HL-60 (cell line): Measurements from ENCODE around the gene HOMER1.

Source experiments
- DNase-seq, 2 experiments: peaks; one replicate each; pipeline ENCODE4 v3.0.0-alpha.2; 2010 to 2020; ENCODE audit warnings: low read depth in 1 of 2, low spot score in 1 of 2
- H3K27ac ChIP-seq: fragments of 250-450 bp; sonication (Bioruptor Pico); replicated peaks from 2 replicates; pipeline ENCODE4 v1.5.1; 2020; ENCODE audit warnings: mild to moderate bottlenecking, moderate library complexity
- H3K27me3 ChIP-seq: fragments of 250-450 bp; sonication (Bioruptor Pico); 2 replicates; pipeline ENCODE4 v1.5.1; 2021; ENCODE audit warnings: mild to moderate bottlenecking, moderate library complexity; ENCODE audit not compliant: insufficient read depth, poor library complexity, severe bottlenecking
- H3K4me3 ChIP-seq: replicated peaks from 2 replicates; pipeline ENCODE4 v1.5.1; 2011; ENCODE audit warnings: mild to moderate bottlenecking, control low read depth, low read length; ENCODE audit not compliant: insufficient read depth
- CTCF ChIP-seq: IDR thresholded peaks from one replicate; pipeline ENCODE4 v1.5.1; 2011; ENCODE audit warnings: low read length, control low read depth, inconsistent platforms; ENCODE audit not compliant: insufficient read depth
- GABPA ChIP-seq: IDR thresholded peaks from 2 replicates; pipeline ENCODE4 v1.6.1; 2012; ENCODE audit warnings: low read depth
- POLR2AphosphoS5 ChIP-seq: IDR thresholded peaks from 2 replicates; pipeline ENCODE4 v1.6.1; 2012; ENCODE audit warnings: low read depth
- REST ChIP-seq: IDR thresholded peaks from 2 replicates; pipeline ENCODE4 v1.6.1; 2012; ENCODE audit warnings: low read depth; ENCODE audit not compliant: insufficient replicate concordance
- SPI1 ChIP-seq: IDR thresholded peaks from 2 replicates; pipeline ENCODE4 v1.6.1; 2012; ENCODE audit warnings: low read depth, mild to moderate bottlenecking, borderline replicate concordance

The HOMER1 gene

GRCh38 chr5:79408028-79408427 lies 105.9 kb downstream of the HOMER1 start:
- DNase-seq: no peak
- Histone ChIP-seq H3K27me3 (no peaks in the 10 kb centered on the region), H3K4me3 (no peak overlapping the region), H3K27ac (no peak overlapping the region)
- TF ChIP-seq GABPA (no peak), SPI1 (no peak), REST (no peak), CTCF (no peak), POLR2AphosphoS5 (no peak)

GRCh38 chr5:79407591-79407990 lies 106.3 kb downstream of the HOMER1 start:
- no peak for TF ChIP-seq SPI1
- TF ChIP-seq REST: no peak
- TF ChIP-seq POLR2AphosphoS5: no peak
- TF ChIP-seq CTCF: no peak
- TF ChIP-seq GABPA: no peak
- DNase-seq: no peak
- Histone ChIP-seq H3K4me3 (no peak overlapping the region), H3K27ac (no peak overlapping the region), H3K27me3 (no peaks in the 10 kb centered on the region)

GRCh38 chr5:79401216-79401615 lies 112.7 kb downstream of the HOMER1 start:
- Histone ChIP-seq H3K27me3 (no peaks in the 10 kb centered on the region), H3K27ac (no peak overlapping the region), H3K4me3 (no peak overlapping the region)
- no peak for TF ChIP-seq CTCF
- no peak for TF ChIP-seq SPI1
- no peak for DNase-seq

GRCh38 chr5:79399046-79399445 lies 114.9 kb downstream of the HOMER1 start:
- Histone ChIP-seq H3K27ac (no peak overlapping the region), H3K27me3 (no peaks in the 10 kb centered on the region), H3K4me3 (no peak overlapping the region)
- DNase-seq: no peak
- no peak for TF ChIP-seq POLR2AphosphoS5
- no peak for TF ChIP-seq CTCF
- TF ChIP-seq SPI1: no peak
- no peak for TF ChIP-seq REST
- TF ChIP-seq GABPA: no peak
